ENCODE data around the gene FAM3D.

- TF ChIP-seq CTCF (conservative IDR thresholded peaks at IDR 0.05) (no peak), ZFX (IDR thresholded peaks at IDR 0.05) (no peak)
These were observed 40.9 kb upstream of the FAM3D start for GRCh38 chr3:58707390-58707930.
